ENCODE data around the gene EHBP1L1.

DNA sequence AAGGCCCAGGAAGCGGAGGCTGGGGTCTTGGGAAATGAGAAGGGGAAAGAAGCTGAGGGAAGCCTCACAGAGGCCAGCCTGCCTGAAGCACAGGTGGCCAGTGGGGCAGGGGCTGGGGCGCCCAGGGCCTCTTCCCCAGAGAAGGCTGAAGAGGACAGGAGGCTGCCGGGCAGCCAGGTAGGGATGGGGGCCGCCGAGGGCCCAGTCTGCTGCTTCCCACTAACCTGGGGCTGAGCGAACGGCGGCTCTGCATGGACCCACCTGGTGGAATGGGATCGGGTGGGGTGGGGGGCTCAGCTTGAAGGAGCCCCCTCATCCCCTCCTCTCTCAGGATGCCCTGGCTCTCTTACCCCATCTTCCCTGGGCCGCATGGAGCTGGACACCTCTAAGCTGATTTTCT lies 7.7 kb downstream of the EHBP1L1 start:
- TF ChIP-seq, protein P1, sequence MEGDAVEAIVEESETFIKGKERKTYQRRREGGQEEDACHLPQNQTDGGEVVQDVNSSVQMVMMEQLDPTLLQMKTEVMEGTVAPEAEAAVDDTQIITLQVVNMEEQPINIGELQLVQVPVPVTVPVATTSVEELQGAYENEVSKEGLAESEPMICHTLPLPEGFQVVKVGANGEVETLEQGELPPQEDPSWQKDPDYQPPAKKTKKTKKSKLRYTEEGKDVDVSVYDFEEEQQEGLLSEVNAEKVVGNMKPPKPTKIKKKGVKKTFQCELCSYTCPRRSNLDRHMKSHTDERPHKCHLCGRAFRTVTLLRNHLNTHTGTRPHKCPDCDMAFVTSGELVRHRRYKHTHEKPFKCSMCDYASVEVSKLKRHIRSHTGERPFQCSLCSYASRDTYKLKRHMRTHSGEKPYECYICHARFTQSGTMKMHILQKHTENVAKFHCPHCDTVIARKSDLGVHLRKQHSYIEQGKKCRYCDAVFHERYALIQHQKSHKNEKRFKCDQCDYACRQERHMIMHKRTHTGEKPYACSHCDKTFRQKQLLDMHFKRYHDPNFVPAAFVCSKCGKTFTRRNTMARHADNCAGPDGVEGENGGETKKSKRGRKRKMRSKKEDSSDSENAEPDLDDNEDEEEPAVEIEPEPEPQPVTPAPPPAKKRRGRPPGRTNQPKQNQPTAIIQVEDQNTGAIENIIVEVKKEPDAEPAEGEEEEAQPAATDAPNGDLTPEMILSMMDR (IDR thresholded peaks at IDR 0.05), result no peak
- no peak for TF ChIP-seq POLR2A (IDR thresholded peaks at IDR 0.05; ENCODE audit: low read depth)
- no peak for TF ChIP-seq EP300 (IDR thresholded peaks at IDR 0.05)
- TF ChIP-seq POLR2AphosphoS5 (IDR thresholded peaks at IDR 0.05), result no peak
